GM21526 (cell line): ENCODE results near the gene GJB3.
A peak's percentile ranks its signal among the peaks of the same experiment; 100 is the strongest.
"Not testable (repeated sequence)": the region's sequence is repeated elsewhere in the genome, so short reads cannot be mapped to it uniquely, and the experiment has no call there.

Source experiments
- ATAC-seq: cut with Tn5 transposase; IDR thresholded peaks from one replicate; pipeline ENCODE4 v1.9.1; 2021; ENCODE audit warnings: moderate library complexity; ENCODE audit not compliant: unreplicated experiment, low FRiP score

Gene GJB3

DNA sequence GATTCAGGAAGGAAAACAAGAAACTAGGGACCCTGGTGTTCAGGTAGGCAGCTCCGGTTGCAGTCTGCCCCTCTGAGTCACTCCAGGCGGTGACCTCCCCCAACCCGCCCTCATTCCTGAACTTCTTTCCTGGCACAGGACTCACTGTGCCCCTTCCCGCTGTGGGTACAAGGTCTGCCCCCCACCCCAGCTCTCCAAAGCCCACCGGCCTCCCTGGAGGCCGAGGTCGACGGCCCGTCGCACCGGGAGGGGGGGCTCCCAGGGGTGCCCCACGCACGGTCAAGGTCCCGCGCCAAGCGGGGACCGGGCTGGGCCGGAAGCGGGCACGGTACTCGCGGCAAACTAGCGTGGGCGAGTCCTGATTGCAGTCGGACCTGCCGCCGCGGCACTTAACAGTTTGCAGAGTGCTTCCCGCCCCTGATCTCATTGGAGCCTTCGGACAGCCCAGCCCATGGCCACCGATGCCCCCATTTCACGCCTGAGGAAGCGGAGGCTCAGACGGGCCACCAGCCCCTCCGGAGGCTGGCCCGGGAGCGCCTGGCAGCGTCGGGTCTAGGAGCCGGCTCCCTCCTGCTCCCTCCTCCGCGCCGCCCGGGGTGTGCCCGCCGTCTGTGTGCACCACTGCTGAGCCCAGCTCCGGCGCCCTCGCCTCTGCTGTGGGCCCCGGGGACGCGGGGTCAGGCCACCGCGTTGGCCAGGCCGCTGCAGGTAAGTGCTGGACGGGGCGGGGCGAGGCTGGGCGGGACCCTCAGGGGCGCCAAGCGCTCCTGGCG, at the start of gene GJB3:
TSS of gene GJB3 (plus strand) at position 144 of the 773 bp plus-strand sequence. CDS start 3,549 bp downstream, outside the sequence.
- no peak for ATAC-seq

DNA sequence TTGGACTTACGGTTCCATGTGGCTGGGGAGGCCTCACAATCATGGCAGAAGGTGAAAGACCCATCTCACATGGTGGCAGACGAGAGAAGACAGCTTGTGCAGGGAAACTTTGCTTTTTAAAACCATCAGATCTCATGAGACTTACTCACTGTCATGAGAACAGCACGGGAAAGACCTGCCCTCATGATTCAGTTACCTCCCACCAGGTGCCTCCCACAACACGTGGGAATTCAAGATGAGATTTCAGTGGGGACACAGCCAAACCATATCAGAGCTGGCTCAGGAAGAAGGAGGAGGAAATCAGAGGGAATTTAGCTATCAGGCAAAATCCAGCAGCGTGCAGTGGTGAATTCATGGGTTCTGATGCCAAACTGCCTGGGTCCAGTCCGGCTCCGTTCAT, 48.2 kb upstream of the GJB3 start:
- not testable (repeated sequence) for ATAC-seq

DNA sequence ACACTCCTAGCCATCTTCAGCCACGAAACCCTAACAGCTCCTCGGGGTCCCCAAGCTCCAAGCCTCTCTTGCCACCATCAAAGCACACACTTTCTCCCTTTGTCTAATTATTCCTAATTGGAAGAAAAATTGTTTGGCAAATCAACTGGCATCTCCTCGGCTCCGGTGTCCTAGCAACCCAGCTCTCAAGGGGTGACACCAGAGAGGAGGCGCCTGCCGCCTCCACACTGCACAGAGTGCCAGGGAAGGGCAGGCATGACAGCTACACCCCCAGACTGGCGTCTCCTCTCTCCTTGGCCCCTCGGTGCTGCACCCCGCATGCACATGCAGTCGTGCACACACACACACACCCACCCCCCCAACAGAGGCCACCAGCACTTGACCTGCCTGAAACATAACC, 44.3 kb upstream of the GJB3 start:
- no peak for ATAC-seq

DNA sequence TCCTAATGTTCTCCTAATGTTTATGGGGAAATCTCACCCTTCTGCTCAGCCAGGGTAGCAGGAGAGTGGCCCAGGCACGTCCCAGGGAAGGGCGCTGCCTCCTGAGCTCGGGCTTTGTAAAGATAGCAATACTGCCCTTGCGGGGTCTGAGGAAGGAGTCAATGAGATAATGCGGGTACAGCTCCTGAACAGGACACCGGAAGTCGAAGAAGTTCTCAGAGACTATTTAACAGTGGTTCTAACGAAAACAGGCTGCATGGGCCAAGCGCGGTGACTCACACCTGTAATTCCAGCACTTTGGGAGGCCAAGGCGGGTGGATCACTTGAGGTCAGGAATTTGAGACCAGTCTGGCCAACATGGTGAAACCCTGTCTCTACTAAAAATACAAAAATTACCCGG, 43.8 kb upstream of the GJB3 start:
- ATAC-seq, result not testable (repeated sequence)

DNA sequence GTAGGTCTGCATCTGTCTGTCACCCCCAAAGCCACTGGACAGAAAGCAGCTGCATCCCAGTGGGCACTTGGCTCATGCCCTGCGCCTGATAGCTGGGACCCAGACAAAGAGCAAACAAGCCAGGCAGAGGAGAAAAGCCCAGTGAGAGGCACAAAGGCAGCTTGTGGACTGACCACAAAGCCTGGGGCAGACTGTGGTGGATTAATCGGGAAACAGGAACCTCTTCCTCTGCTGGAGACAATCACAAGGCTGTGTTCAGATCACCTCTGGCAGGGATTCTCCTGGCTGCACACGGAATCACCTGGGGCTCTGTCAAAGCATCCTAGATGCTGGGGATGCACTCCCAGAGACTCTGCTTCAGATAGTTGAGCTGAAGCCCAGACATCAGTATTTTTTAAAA, 41.4 kb upstream of the GJB3 start:
- no peak for ATAC-seq

DNA sequence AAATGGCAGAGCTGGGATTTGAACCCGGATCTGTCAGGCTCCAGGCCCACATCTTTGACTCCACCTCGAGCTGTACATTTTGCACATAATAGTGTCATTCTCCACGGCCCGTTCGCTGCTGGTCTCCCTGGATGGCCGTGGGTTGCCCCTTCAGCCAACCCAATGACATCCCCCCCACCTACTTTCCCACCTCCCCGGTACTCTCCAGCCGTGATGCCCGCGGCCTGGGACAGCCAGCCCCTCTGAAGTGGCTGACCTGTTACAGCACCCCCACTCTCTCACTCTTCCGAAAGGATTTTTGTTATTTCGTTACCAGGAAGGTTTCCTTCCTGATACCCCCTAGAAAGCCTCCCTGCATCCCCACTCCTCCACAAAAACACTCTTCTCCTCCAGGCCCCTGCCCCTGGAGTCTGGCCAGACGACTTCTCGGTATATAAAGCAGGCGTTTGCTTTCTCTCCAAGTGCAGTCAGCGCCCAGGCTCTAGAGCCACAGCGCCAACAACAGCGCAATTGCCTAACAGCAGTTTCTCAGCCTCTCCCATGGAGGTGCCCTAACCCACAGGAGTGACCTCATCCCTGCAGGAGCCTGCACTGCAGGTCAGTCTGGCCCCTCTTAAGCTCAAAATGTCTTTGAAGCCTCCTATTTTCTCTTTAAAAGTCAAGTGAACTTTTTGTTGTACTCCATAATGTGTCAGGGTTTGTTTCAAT, 40.7 kb upstream of the GJB3 start:
- no peak for ATAC-seq

DNA sequence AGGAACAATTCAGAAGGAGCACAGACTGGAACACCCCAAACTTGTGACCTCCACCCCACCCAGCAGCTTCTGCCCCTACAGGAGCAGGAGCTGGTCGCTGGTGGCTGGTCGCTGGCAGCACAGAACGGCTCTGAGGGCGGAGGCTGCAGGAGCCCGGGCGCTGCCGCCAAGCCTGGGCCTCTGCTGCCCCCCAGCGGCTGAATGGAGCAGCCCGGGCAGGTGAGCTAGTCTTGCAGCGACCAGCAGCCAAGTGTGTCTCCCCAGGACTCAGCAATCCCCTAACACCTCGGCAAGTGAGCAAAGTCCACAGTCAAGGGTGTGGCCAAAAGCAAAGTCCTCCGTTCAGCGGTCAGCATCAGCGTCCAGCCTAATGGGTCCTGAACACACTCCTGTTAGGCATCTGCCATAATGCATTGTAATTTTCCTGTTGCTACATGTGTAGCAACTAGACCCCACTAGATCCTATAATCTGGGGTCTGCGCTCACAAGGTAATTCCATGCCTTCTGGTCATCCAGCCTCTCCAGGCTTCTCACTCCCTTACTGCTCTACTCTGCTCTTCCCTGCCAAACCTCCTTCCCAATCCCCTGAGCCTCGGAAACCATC, 38.2 kb upstream of the GJB3 start:
- peak; percentile 55 for ATAC-seq

DNA sequence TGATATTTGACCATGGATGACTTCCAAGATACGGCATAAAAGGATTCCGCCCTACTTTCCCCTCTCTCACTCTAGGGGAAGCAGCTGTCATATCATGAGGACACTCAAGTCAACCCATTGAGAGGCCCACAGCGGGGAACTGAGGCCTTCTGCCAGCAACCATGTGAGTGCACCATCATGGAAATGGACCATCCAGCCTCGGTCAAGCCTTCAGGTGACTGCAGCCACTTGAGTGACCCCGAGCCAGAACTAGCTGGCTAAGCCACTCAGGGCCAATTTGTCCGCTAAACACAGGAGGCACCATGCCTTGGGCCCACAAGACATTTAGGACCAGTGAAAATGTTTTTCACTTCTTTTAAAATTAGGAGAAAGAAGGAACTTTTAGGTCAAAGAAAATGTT, 37.2 kb upstream of the GJB3 start:
- ATAC-seq, result no peak

DNA sequence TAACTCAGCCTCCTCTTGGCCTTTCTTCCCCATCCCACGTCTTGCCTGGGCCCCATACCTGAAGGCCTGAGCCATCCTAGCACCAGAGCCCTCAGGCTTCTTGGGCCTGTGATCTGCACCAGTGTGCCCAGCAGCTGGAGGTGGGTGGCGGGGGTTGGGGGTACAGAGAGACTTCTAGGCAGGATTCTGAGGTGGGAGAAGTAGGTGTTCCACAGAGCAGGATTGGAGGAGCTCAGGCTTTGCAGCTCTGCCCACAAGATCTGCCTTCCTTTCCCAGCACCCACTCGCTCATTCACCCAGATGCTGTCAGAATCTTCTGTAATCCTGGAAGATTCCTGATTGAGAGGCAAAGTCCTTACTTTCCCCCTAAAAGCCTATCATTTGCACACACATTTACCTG, 36.2 kb upstream of the GJB3 start:
- no peak for ATAC-seq

DNA sequence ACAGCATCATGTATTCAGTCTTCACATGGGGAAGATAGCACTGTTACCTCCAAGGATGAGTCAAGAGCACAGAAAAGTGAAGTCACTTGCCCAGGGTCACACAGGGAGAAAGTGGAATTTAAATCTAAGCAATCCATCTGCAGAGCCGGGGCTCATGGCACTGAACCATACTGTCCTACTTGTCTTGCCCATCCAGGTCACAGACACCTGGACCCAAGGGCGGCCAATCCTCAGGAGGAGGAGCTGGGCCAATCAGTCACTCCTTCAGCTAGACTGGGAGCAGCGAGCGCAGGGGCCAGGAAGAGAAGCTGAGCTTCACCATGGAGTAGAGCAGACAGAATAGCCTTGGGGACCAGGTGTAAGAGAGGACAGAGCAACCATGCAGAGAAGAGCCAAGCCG, 35.3 kb upstream of the GJB3 start:
- ATAC-seq, result no peak

DNA sequence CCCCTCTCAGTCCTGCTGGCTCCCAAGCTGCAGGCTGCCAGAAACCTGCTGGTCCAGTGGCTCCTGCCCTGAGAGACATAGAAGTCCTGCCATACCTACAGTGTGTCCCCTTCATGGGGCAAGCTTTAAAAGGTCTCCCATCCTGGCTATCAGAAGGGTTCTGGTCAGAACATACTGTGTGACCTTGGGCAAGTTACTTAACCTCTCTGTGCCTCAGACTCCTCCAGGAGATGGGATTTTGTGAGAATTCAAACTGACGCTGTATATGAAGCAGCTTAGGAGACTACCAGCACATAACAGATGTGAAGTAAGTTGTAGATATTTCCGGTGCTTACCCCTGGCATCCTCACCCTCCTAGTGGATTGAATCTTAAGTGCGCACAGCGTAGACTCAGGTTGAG, 34.9 kb upstream of the GJB3 start:
- ATAC-seq, result no peak

DNA sequence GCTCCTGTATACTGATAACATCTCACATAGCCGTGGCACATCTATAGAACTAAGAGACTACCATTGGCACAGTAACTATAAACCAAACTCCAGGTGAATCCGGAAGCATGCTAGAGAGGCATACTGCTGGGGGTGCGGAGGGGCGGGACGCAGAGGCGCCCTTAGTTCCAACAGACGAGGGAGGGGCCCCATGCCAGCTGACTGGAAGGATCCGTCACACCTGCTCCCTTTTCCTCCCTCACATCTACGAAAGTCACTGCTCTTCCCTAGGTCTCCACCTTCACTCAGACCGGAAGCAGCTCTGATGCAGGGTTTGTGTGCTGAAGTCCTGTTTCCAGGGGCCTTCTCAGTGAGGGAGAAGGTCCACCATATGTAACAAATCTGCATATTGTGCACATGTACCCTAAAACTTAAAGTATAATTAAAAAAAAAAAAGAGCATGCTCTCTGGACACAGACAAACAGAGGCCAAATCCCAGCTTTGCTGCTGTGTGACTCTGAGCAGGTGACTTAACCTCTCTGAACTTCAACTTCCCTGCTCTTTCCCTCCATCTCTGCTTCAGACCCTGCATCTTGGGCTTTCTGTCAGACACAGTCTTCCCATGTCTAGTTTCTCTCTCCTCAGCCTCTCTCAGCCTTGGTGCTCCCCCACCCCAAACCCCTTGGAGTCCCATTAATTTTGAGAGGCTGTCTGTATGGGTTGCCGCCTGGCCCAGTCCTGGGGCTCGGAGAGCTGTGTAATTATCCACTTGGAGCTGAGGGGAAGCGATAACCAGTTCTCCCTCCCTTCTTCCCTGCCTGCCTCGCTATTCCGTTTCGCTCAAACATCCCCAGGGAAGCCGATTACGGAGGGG, 34.0 kb upstream of the GJB3 start:
- ATAC-seq, result no peak

DNA sequence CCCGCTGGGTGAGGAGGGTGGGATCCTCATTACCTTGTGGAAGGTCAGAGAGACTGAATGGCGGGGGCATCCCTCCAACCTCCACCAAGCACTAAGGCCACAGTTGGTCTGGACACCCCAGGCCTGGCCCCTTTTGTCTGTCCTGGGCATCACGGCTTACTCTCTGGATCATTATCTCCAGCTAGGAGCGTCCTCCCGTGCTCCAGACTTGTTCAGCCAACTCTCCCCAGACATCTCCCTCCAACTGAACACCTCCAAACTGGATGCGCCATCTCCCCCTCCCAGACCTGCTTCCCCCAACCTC, 33.4 kb upstream of the GJB3 start:
- ATAC-seq, result no peak

DNA sequence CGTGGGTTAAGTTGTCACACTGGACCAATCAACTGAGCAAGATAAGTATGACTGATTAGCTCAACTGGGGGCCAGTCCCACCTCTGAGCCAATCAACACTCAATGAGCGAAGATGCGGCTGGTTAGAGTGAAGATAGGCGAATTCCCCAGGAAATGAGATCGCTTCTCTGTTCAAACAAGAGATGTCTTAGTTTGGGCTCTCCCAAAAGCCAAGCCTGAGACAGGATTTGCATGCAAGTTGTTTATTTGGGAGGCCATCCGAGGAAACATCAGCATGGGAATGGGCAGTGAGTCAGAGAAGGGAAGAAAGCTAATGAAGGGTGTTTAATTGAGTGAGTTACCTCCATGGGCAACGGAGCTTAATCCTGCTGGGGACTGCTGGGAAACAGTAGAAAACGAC, 31.0 kb upstream of the GJB3 start:
- no peak for ATAC-seq

DNA sequence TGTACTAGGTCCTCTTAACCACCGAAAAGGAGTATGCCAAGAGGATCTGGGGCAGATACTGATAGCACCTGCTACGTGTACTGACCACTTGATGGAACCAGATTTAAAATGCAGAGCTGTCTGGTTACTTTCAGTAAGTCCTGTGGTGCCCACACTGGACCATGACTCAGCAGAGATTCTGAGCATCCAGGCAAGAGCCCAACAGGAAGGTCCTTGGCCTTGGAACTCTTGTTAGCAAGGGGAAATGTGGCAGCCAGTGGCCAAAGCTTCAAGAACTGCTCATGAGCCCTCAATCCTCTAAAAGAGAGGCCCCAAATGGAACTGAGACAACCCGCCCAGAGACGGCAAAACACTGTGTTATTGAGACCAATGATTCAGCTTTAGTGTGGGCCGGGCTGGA, 30.4 kb upstream of the GJB3 start:
- ATAC-seq, result no peak

DNA sequence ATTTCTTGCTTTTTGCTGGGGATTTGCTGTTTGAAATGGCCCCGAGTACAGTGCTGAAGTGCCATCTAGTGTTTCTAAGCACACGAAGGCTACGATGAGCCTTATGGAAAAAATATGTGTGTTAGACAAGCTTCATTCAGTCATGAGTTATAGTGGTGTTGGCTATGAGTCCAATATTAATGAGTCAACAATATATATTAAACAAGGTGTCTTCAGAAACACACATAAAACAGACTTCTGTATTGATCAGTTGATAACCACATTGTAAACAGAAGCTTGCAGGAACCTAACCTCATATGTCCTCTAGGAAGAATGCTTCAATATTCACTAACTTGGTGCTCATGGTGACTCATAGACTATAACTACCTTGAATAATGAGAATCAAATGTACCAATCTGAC, 27.9 kb upstream of the GJB3 start:
- no peak for ATAC-seq

DNA sequence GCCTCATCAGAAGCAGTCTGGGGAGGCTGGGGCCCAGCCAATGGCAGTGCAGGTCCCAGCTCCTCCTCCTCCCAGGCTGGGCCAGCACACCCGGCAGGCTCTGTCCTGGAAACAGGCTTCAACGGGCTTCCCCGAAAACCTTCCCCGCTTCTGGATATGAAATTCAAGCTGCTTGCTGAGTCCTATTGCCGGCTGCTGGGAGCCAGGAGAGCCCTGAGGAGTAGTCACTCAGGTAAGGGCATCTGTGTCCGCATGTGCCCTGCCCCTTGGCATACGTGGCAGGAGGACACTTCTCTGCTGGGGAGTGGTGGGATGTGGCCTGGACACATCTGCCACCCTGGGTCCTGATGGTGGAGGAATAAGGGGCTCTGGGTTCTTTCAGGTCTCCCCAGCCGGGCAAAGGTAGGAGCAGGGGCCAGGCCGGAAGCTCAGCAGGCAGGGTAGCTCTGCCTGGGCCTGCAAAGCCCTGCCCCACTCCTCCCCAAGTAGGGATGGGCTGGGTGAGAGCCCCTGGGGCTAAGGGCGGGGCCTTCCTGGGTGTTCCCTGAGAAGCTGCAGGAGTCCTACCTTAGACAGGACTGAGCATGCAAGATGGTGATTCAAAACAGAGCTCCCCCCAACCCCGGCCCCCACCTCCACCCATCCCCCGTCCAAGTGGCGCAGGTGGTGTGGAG, 25.9 kb upstream of the GJB3 start, which contains the start of gene GJB5:
TSS of gene GJB5 (plus strand) at position 84 of the 674 bp plus-strand sequence. CDS start 2,284 bp downstream, outside the sequence.
- ATAC-seq, result no peak

DNA sequence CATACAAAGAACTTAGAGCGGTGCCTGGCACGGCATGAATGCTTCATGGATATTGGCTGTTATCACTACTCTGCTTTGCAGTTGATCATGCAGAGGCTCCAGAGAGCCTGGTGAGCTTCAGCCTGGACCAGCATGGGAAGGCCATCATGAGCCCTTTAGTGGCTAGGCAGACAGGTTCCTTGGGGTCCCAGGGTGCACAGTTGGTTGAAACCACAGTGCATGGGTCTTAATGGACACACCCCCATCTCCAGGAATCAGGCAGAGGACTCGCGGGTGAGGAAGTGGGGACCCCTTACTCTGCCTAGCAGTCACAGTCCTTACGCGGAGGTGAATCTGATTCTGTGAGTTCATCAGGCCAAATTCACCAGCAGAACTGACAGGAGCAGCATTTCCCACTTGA, 25.1 kb upstream of the GJB3 start:
- no peak for ATAC-seq

DNA sequence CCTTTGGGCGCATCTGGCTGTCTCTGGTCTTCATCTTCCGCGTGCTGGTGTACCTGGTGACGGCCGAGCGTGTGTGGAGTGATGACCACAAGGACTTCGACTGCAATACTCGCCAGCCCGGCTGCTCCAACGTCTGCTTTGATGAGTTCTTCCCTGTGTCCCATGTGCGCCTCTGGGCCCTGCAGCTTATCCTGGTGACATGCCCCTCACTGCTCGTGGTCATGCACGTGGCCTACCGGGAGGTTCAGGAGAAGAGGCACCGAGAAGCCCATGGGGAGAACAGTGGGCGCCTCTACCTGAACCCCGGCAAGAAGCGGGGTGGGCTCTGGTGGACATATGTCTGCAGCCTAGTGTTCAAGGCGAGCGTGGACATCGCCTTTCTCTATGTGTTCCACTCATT, 23.6 kb upstream of the GJB3 start:
- no peak for ATAC-seq

DNA sequence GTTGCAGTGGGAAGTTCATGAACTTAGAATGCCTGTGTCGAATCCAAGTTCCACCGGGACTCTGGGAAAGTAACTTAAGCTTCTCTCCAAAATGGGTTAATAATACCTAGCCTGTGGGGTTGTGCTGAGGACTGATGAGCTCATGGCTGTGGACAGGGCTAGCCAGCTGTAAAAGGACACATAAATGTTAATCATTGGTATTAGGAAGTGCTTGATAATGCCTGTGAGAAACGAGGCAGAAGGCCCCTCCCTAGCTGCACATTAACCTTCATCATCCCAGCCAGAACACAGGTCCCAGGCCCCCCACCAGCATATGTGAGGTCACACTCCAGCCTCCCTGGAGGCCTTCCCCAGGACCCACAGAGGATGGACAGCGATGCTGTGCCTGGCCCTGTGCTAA, 22.3 kb upstream of the GJB3 start:
- no peak for ATAC-seq
